Esophagus (tissue), 2 donors: ENCODE measurements around the gene SPTB. TPM values are rescaled to one million over a fixed set of nuclear protein-coding genes. Genes with fewer than 3 reads are reported as not detected.

Experiments
- H3K27ac ChIP-seq, 2 donors: one replicate each; pipeline ENCODE4 v1.5.1; 2013; ENCODE audit warnings: low read depth in 2 of 2, mild to moderate bottlenecking in 2 of 2, inconsistent platforms in 1 of 2, low read length in 1 of 2, moderate library complexity in 1 of 2
- H3K27me3 ChIP-seq, 2 donors: one replicate each; pipeline ENCODE4 v1.6.1; 2013; ENCODE audit warnings: low read length in 2 of 2, control low read depth in 1 of 2, mild to moderate bottlenecking in 1 of 2; ENCODE audit not compliant: insufficient read depth in 2 of 2, control insufficient read depth in 1 of 2
- H3K36me3 ChIP-seq, 2 donors: one replicate each; pipeline ENCODE4 v1.6.1; 2013; ENCODE audit warnings: low read length in 1 of 2; ENCODE audit not compliant: control insufficient read depth in 2 of 2, insufficient read depth in 2 of 2
- H3K4me1 ChIP-seq, 2 donors: one replicate each; pipeline ENCODE4 v1.6.1; 2013; ENCODE audit warnings: low read length in 1 of 2; ENCODE audit not compliant: control insufficient read depth in 2 of 2, insufficient read depth in 2 of 2
- H3K4me3 ChIP-seq, 2 donors: one replicate each; pipeline ENCODE4 v1.5.1; 2013; ENCODE audit warnings: low read length in 2 of 2, mild to moderate bottlenecking in 2 of 2, low read depth in 1 of 2, moderate library complexity in 1 of 2
- H3K9me3 ChIP-seq, 2 donors: one replicate each; pipeline ENCODE4 v1.6.1; 2013; ENCODE audit warnings: mild to moderate bottlenecking in 2 of 2, low read depth in 1 of 2, low read length in 1 of 2, moderate library complexity in 1 of 2; ENCODE audit not compliant: control insufficient read depth in 2 of 2, insufficient read depth in 1 of 2
- WGBS, 2 donors: extraction: QIAGEN DNeasy Blood & Tissue Kit; methylation state at CpG; one replicate each; pipeline ENCODE4 v1.1.7; 2013; 5-methylcytosine and 5-hydroxymethylcytosine counted together
- polyA plus RNA-seq, 2 donors: library from polyadenylated mRNA; stranded (reverse); fragments of 200-250 nt; gene quantifications; one replicate each; pipeline ENCODE4 v1.2.3, GENCODE V29; 2013
- donor health status: healthy with polysubstance abuse.
- donor health status: Bipolar disorder and iron deficiency.

Gene SPTB
- polyA plus RNA-seq, 2 donors: 0.11 to 0.41 TPM

GRCh38 chr14:64727551-64728071, 152.1 kb downstream of the SPTB start:
- Histone ChIP-seq H3K27me3 (no peaks in the 10 kb centered on the region), H3K4me3 (no peak overlapping the region), H3K27ac (no peak overlapping the region), H3K36me3 (peaks cover 8 to 33% of the 10 kb centered on the region in 2 donors), H3K9me3 (no peaks in the 10 kb centered on the region), H3K4me1 (peaks cover 2 to 23% of the 10 kb centered on the region in 2 donors)
- WGBS, 2 donors: 85 to 90% methylated on average over 22 of the region's 22 CpGs

GRCh38 chr14:64726585-64726890, 153.2 kb downstream of the SPTB start:
- H3K9me3 ChIP-seq: no peaks in the 10 kb centered on the region
- peaks cover 6 to 32% of the 10 kb centered on the region in 2 donors for H3K4me1 ChIP-seq
- no peak overlapping the region for H3K4me3 ChIP-seq
- peaks cover 2 to 25% of the 10 kb centered on the region in 2 donors for H3K36me3 ChIP-seq
- H3K27me3 ChIP-seq: no peaks in the 10 kb centered on the region
- WGBS, 2 donors: 41 to 50% methylated on average over 5 of the region's 5 CpGs
- H3K27ac ChIP-seq: peak overlapping the region; percentile 75 to 82

DNA sequence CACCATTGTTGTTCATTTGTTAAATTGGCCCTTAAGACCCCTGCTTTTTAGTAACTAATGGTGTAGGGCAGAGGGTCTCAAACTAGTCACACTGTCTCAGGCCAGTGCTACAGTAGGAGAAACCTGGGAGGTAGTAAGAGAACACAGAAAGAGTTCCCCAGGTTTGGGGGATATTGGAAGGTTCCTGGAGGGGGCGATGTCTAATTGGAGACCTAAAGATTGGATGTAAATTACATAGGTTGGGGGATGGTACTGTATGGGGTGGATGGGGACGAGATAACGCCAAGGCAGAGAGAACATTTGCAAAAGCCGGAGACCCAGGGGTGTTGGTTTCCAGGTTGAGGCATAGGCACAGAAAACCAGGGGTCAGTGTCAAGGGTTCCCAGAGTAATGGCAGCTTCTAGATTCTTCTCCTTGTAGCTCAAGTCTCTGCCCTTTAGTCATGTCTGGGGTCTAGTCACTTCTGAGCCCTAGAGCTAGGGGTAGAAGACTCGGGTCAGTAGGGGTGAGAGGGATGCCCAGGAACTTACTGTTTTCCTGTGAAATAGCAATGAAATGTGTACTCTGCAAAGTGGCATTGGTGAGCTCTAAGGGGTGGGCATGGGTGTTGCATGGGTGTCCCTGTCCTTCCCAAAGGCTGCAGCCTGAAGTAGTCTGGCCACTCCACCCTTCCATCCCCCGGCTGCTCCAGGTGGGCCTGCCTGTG, 153.7 kb downstream of the SPTB start:
- 74 to 76% methylated on average over 6 of the region's 6 CpGs for WGBS, 2 donors
- no peaks in the 10 kb centered on the region for H3K27me3 ChIP-seq
- peak overlapping the region; percentile 75 to 82 for H3K27ac ChIP-seq
- H3K36me3 ChIP-seq: peaks cover 0 to 20% of the 10 kb centered on the region in 2 donors
- no peaks in the 10 kb centered on the region for H3K9me3 ChIP-seq
- no peak overlapping the region for H3K4me3 ChIP-seq
- peaks cover 10 to 37% of the 10 kb centered on the region in 2 donors for H3K4me1 ChIP-seq

DNA sequence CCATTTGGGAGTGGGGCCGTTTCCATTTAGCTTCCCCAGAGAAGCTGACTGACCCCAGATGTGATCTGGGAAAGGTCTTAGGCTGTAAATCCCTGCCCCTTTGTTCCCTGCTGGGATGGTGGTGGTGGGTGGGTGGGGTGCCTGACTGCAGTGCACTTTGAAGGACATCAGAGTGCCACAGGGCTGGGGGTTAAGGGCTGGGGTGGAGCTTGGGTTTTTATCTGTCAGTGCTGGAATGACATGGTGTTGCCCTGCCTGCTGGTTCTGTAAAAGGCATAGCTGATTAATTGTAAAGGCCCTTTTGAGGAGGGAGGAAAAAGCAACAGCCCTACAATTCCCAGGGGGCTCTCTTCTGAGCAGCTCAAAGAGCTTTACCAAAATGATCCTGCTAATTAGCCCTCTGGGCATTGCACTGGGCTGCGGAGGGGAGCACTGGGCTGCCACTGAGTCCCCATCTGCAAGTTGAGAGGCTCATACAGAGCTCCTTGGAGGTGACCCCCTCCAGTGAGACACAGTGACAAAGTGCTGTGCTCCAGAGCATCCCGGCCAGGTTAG, 154.4 kb downstream of the SPTB start:
- H3K4me1 ChIP-seq: peaks cover 10 to 41% of the 10 kb centered on the region in 2 donors
- H3K9me3 ChIP-seq: no peaks in the 10 kb centered on the region
- H3K36me3 ChIP-seq: peaks cover 0 to 14% of the 10 kb centered on the region in 2 donors
- H3K27me3 ChIP-seq: no peaks in the 10 kb centered on the region
- WGBS, 2 donors: 47 to 53% methylated on average over 3 of the region's 3 CpGs
- no peak overlapping the region for H3K4me3 ChIP-seq
- H3K27ac ChIP-seq: peak overlapping the region; percentile 75 to 82

DNA sequence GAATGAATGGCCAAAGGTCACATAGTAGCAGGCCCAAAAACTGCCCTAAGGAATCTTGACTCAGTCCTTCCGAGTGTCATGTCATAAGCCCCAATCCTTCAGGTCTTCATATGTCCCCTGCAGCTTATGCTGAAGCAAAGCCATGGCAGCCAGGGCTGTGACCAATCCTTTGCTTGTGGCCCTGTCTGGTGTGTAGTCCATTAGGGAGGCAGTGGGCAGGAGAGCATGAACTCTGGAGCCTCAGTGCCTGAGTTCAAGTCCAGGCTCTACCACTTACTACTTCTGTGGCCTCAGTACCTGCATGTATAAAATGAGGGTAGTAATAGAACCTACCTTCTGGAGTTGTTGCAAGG, 155.2 kb downstream of the SPTB start:
- Histone ChIP-seq H3K27ac (peak overlapping the region; percentile 75 to 95), H3K9me3 (no peaks in the 10 kb centered on the region), H3K4me3 (no peak overlapping the region), H3K36me3 (peaks cover 0 to 14% of the 10 kb centered on the region in 2 donors), H3K4me1 (peaks cover 10 to 45% of the 10 kb centered on the region in 2 donors), H3K27me3 (no peaks in the 10 kb centered on the region)
- 60 to 69% methylated on average over 1 of the region's 1 CpG for WGBS, 2 donors

DNA sequence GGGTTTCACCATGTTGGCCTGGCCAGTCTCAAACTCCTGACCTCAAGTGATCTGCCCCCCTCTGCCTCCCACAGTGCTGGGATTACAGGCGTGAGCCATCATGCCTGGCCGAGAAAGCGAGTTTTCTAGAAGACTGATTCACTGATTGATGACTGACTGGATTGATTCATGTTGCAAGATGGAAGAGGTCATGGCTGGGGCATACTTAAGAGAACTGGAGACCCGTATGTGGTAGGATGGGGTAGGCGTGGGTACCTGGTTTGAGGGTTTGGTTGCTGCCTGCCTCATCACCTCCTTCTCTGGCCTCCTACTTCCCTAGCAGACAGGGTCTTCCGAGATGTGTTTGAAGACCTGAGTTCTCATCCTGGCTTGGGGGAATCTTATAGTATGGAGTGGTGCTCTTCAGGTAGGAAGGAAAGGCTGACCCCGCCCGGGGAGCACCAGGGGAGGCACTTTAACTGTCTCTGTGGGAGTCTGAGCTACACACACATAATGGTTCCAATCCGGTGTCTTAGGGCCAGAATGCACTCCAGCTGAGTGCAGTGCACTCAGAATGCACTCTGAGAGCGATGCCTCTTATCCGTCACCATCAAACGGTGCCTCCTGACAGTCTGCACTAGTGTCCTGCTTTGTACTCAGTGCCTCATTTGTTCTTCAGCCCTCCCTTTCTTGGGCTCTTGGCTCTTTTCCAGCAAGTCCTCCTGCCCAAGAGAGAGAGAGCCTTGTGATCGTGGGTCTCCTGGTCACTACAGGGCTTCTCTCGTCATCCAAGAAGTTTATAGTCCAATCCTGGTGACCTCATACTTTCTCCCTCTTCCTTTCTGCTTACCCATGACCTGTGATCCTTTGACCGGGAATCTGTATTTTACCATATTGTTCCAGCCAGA, 155.8 kb downstream of the SPTB start:
- peak overlapping the region; percentile 75 to 95 for H3K27ac ChIP-seq
- H3K36me3 ChIP-seq: peaks cover 0 to 14% of the 10 kb centered on the region in 2 donors
- WGBS, 2 donors: 62 to 65% methylated on average over 15 of the region's 15 CpGs
- H3K4me1 ChIP-seq: peaks cover 10 to 46% of the 10 kb centered on the region in 2 donors
- H3K4me3 ChIP-seq: no peak overlapping the region
- no peaks in the 10 kb centered on the region for H3K9me3 ChIP-seq
- no peaks in the 10 kb centered on the region for H3K27me3 ChIP-seq

DNA sequence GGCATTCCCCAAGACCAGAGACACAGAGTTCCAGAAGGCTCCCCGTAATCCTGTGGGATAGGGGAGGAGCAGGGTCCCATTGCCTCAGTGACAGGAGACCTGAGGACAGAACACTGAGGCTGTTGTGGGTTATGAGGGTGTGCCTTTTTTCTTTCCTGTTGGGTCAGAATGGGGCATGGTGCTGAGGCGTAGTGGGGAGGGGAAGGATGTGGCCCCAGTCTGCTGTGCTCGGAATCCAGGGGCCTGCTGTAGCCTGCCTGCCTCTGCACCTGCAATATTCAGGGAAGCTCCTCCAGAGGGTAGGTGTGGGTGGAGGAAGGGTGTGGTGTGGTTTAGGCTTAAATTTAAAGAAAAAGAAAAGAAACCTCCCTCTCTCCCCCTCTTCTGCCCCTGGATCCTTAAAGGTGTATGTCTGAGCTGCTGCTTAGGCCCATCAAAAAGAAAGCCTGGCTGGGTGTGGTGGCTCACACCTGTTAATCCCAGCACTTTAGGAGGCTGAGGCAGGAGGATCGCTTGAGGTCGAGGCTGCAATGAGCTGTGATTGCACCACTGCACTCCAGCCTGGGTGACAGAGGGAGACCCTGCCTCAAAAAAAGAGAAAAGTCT, 156.8 kb downstream of the SPTB start:
- Histone ChIP-seq H3K36me3 (peaks cover 0 to 6% of the 10 kb centered on the region in 2 donors), H3K9me3 (no peaks in the 10 kb centered on the region), H3K4me1 (peaks cover 10 to 54% of the 10 kb centered on the region in 2 donors), H3K27me3 (no peaks in the 10 kb centered on the region), H3K27ac (peak overlapping the region; percentile 75 to 95), H3K4me3 (no peak overlapping the region)
- WGBS, 2 donors: 38 to 61% methylated on average over 5 of the region's 5 CpGs

GRCh38 chr14:64721899-64722298, 157.8 kb downstream of the SPTB start:
- Histone ChIP-seq H3K4me1 (peaks cover 13 to 61% of the 10 kb centered on the region in 2 donors), H3K36me3 (no peaks in the 10 kb centered on the region), H3K27ac (peak overlapping the region; percentile 75 to 95), H3K27me3 (no peaks in the 10 kb centered on the region), H3K4me3 (no peak overlapping the region), H3K9me3 (no peaks in the 10 kb centered on the region)
- 66 to 70% methylated on average over 9 of the region's 9 CpGs for WGBS, 2 donors

- Histone ChIP-seq H3K4me3 (no peak overlapping the region), H3K27me3 (no peaks in the 10 kb centered on the region), H3K36me3 (no peaks in the 10 kb centered on the region), H3K4me1 (peaks cover 13 to 64% of the 10 kb centered on the region in 2 donors), H3K27ac (peak overlapping the region; percentile 75 to 95), H3K9me3 (no peaks in the 10 kb centered on the region)
- 20 to 21% methylated on average over 5 of the region's 5 CpGs for WGBS, 2 donors
These were observed 158.3 kb downstream of the SPTB start for GRCh38 chr14:64721391-64721791.
